ENCODE results near the gene NPHS1. TPM values are rescaled to one million over a fixed set of nuclear protein-coding genes. Genes with fewer than 3 reads are reported as not detected.

The NPHS1 gene
- total RNA-seq, 1 experiment from 2014 or later: 0.67 TPM

DNA sequence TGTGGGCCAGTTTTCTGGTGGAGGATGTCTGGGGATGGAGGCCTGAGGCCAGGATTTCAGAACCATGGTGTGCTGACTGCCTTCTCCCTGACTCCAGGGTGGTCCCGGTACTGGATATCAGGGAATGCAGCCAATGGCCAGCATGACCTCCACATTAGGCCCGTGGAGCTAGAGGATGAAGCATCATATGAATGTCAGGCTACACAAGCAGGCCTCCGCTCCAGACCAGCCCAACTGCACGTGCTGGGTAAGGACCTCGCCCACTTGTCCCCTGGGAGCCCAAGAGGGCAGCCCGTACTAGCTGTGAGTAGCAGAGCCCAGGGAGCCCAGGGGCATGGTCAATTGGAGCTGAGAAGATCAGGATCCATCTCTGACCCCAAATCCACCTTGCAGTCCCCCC lies 6.0 kb upstream of the NPHS1 start:
- Histone ChIP-seq H3K36me3 (ENCODE audit: control insufficient read depth, insufficient read depth, low read length) (no peaks in the 10 kb centered on the region), H3K27ac (ENCODE audit: low read length) (no peak overlapping the region), H3K4me3 (ENCODE audit: low read depth in 2 of 2, low read length in 2 of 2) (no peak overlapping the region), H3K27me3 (ENCODE audit: control insufficient read depth, insufficient read depth, low read length) (no peaks in the 10 kb centered on the region), H3K4me1 (ENCODE audit: control insufficient read depth, insufficient read depth, low read length) (peaks cover 6% of the 10 kb centered on the region; the same call in 1 of the 2 replicates), H3K9me3 (ENCODE audit: control insufficient read depth, insufficient read depth, low read depth, low read length) (no peaks in the 10 kb centered on the region)
- no TSS peak for BruUV-seq (replicated peaks)
- POLR2A ChIA-PET: interaction anchor here (0.6 kb wide), 1 partner anchor 96 kb away, joined by 18 read pairs; no protein-coding TSS in a partner anchor
- DNase-seq (ENCODE audit: low read depth, low spot score) (no peak), ATAC-seq (no peak)
- intact Hi-C loops (cut with micrococcal nuclease; ENCODE audit: unreplicated experiment): no loop called here
- CTCF ChIA-PET: no interaction called here
- no peak for TF ChIP-seq POLR2AphosphoS5 (IDR thresholded peaks at IDR 0.05; ENCODE audit: low read depth, low read length)
- TF ChIP-seq TCF7L2 (IDR thresholded peaks at IDR 0.05; ENCODE audit: low read depth, low read length): no peak
- TF ChIP-seq, protein P1, sequence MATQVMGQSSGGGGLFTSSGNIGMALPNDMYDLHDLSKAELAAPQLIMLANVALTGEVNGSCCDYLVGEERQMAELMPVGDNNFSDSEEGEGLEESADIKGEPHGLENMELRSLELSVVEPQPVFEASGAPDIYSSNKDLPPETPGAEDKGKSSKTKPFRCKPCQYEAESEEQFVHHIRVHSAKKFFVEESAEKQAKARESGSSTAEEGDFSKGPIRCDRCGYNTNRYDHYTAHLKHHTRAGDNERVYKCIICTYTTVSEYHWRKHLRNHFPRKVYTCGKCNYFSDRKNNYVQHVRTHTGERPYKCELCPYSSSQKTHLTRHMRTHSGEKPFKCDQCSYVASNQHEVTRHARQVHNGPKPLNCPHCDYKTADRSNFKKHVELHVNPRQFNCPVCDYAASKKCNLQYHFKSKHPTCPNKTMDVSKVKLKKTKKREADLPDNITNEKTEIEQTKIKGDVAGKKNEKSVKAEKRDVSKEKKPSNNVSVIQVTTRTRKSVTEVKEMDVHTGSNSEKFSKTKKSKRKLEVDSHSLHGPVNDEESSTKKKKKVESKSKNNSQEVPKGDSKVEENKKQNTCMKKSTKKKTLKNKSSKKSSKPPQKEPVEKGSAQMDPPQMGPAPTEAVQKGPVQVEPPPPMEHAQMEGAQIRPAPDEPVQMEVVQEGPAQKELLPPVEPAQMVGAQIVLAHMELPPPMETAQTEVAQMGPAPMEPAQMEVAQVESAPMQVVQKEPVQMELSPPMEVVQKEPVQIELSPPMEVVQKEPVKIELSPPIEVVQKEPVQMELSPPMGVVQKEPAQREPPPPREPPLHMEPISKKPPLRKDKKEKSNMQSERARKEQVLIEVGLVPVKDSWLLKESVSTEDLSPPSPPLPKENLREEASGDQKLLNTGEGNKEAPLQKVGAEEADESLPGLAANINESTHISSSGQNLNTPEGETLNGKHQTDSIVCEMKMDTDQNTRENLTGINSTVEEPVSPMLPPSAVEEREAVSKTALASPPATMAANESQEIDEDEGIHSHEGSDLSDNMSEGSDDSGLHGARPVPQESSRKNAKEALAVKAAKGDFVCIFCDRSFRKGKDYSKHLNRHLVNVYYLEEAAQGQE (IDR thresholded peaks at IDR 0.05; ENCODE audit: insufficient read depth in 1 of 2, low read depth in 2 of 2, low read length in 1 of 2): no peak
- TF ChIP-seq, protein P2, sequence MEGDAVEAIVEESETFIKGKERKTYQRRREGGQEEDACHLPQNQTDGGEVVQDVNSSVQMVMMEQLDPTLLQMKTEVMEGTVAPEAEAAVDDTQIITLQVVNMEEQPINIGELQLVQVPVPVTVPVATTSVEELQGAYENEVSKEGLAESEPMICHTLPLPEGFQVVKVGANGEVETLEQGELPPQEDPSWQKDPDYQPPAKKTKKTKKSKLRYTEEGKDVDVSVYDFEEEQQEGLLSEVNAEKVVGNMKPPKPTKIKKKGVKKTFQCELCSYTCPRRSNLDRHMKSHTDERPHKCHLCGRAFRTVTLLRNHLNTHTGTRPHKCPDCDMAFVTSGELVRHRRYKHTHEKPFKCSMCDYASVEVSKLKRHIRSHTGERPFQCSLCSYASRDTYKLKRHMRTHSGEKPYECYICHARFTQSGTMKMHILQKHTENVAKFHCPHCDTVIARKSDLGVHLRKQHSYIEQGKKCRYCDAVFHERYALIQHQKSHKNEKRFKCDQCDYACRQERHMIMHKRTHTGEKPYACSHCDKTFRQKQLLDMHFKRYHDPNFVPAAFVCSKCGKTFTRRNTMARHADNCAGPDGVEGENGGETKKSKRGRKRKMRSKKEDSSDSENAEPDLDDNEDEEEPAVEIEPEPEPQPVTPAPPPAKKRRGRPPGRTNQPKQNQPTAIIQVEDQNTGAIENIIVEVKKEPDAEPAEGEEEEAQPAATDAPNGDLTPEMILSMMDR (IDR thresholded peaks at IDR 0.05): no peak
- no peak for TF ChIP-seq SIN3A (IDR thresholded peaks at IDR 0.05; ENCODE audit: borderline replicate concordance, insufficient read depth, low read depth, low read length)
- in situ Hi-C loops (cut with HindIII; ENCODE audit: low pct_unique_long_range_greater_than_20kb, low sequenced_read_pairs): loop anchor here (10.0 kb wide), 1 partner anchor 56 kb away; no protein-coding TSS in a partner anchor

DNA sequence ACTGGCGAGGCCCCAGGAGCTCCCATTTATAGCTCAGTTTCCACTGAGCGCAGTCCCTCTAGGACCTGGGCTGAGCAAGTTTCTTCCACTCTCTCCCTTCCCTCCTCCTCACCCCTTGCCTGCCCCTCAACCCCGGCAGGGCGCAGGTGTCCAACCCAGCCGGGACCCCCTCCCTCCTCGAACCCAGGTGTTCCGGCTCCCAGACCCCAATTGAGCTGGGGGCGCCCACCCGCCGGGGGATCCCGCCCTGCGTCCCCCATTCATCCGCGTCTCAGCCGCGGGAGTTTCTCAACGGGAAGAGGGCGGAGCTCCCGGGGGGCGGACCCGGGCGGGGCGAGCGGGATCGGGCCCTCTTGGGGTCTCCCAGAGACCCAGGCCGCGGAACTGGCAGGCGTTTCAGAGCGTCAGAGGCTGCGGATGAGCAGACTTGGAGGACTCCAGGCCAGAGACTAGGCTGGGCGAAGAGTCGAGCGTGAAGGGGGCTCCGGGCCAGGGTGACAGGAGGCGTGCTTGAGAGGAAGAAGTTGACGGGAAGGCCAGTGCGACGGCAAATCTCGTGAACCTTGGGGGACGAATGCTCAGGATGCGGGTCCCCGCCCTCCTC lies 4.3 kb upstream of the NPHS1 start, which contains the start of gene KIRREL2:
KIRREL2 (plus strand) TSS at position 366 of the 604 bp plus-strand sequence; CDS start at position 575, 209 bp downstream.
- CTCF ChIA-PET: interaction anchor here (0.5 to 1.2 kb wide), 2 partner anchors 74 to 164 kb away, joined by 4 read pairs; no protein-coding TSS in a partner anchor
- Histone ChIP-seq H3K4me3 (ENCODE audit: low read depth in 2 of 2, low read length in 2 of 2) (peak within 1 kb of the TSS; percentile 66 to 72), H3K27ac (ENCODE audit: low read length) (peak within 1 kb of the TSS; percentile 62), H3K9me3 (ENCODE audit: control insufficient read depth, insufficient read depth, low read depth, low read length) (no peaks in the 10 kb centered on the region), H3K4me1 (ENCODE audit: control insufficient read depth, insufficient read depth, low read length) (peaks cover 6% of the 10 kb centered on the region; the same call in 1 of the 2 replicates), H3K36me3 (ENCODE audit: control insufficient read depth, insufficient read depth, low read length) (no peaks in the 10 kb centered on the region), H3K27me3 (ENCODE audit: control insufficient read depth, insufficient read depth, low read length) (no peaks in the 10 kb centered on the region)
- no TSS peak for BruUV-seq (replicated peaks)
- in situ Hi-C loops (cut with HindIII; ENCODE audit: low pct_unique_long_range_greater_than_20kb, low sequenced_read_pairs): loop anchor here (10.0 kb wide), 1 partner anchor 58 kb away; no protein-coding TSS in a partner anchor
- intact Hi-C loops (cut with micrococcal nuclease; ENCODE audit: unreplicated experiment): no loop called here
- POLR2A ChIA-PET: interaction anchor here (0.5 to 0.7 kb wide), 2 partner anchors 11 to 72 kb away, joined by 3 to 15 read pairs; no protein-coding TSS in a partner anchor
- DNase-seq (ENCODE audit: low read depth, low spot score) (no peak), ATAC-seq (peak; percentile 82)
- TF ChIP-seq, protein P2 (IDR thresholded peaks at IDR 0.05): no peak
- TF ChIP-seq SIN3A (IDR thresholded peaks at IDR 0.05; ENCODE audit: borderline replicate concordance, insufficient read depth, low read depth, low read length): 0 out of 2 replicates have a peak, but pooled peaks have one; percentile 7
- no peak for TF ChIP-seq POLR2AphosphoS5 (IDR thresholded peaks at IDR 0.05; ENCODE audit: low read depth, low read length)
